ENCODE results near the gene SHROOM2.

Gene SHROOM2

GRCh38 chrX:9952300-9952699 is 166.1 kb downstream of the SHROOM2 start:
- DNase-seq = no peak

- no peak for DNase-seq
Observed at GRCh38 chrX:9953396-9953795, 167.2 kb downstream of the SHROOM2 start.

DNA sequence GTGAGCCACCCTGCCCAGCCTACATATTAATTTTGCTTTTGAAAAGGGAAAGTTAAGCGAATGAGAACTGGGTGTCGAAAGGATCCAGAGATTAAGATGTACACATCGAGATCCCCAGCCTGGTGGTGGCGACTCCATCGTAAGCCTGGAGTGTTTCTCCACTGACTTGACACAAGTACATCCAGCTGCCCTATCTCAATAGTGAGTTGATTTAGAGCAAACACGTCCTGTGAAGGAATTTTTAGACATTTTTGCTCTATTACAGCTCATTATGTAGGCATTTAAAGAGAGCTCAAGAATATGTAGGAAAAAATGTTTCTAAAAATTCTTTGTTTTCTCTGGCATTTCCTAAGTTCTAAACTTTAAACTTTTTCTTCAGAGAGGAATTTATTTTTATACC is 169.3 kb downstream of the SHROOM2 start:
- no peak for DNase-seq

GRCh38 chrX:9957743-9958142 is 171.5 kb downstream of the SHROOM2 start:
- no peak for DNase-seq

- DNase-seq = no peak
Observed at GRCh38 chrX:9958183-9958582, 172.0 kb downstream of the SHROOM2 start.

- DNase-seq = no peak
Observed at GRCh38 chrX:9961750-9962149, 175.5 kb downstream of the SHROOM2 start.

GRCh38 chrX:9966775-9967408 is 180.7 kb downstream of the SHROOM2 start, which contains the start of gene CLDN34:
TSS of gene CLDN34 (plus strand) at chrX:9967358. CDS start at chrX:9967358, 0 bp downstream.
- no peak for DNase-seq

GRCh38 chrX:9977635-9978034 is 191.4 kb downstream of the SHROOM2 start:
- DNase-seq = no peak

DNA sequence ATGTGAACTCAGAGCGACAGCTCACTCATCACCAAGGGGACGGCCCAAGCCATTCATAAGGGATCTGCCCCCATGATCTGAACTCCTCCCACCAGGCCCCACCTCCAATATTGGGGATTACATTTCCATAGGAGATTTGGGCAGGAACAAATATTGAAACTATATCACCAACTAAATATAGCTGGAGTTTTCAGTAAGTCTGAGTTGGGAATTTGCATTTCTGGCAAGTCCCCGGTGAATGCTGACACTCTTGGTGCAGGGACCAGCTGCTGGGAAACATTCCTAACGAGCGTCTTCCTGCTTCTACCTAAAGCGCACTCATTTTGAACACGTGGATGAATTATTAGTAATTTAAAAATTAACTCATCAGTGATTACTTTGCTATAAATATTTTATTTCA is 194.2 kb downstream of the SHROOM2 start:
- DNase-seq = no peak

GRCh38 chrX:9980927-9981326 is 194.7 kb downstream of the SHROOM2 start:
- DNase-seq = no peak

DNA sequence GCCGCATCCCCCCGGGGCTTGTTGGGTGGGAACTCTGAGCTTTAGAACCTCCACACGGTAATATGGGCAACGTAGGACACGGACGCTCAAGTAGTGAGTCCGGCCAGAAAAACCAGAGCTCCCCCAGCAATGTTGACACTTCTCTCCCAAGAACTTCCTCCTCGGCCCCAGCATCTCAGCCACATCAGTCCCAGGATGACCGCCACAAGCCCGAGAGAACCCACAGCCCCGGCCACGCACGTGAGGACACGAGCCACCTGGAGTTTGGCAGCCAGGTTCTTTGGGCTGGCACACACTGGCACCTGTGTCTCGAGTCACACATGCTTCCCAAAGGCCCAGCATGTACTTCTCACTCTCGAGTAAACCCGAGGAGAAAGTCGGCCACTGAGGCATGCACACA is 197.2 kb downstream of the SHROOM2 start:
- DNase-seq = no peak

- DNase-seq = no peak
Observed at GRCh38 chrX:9983846-9984245, 197.6 kb downstream of the SHROOM2 start.

DNA sequence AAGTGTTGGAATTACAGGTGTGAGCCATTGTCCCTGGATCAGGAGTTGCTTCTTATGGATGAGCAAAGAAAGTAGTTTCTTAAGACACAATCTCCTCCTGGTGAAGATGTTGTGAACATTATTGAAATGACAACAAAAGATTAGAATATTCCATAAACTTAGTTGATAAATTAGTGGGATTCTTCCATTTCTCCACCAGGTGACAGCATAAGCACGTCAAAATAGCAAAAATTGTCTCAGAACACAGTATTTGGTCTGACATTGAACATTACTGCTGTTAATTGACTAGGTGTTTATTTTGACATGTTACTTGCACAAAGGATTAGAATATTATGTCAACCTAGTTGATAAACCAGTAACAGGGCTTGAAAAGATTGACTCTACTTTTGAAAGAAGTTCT is 202.5 kb downstream of the SHROOM2 start:
- DNase-seq = no peak

DNA sequence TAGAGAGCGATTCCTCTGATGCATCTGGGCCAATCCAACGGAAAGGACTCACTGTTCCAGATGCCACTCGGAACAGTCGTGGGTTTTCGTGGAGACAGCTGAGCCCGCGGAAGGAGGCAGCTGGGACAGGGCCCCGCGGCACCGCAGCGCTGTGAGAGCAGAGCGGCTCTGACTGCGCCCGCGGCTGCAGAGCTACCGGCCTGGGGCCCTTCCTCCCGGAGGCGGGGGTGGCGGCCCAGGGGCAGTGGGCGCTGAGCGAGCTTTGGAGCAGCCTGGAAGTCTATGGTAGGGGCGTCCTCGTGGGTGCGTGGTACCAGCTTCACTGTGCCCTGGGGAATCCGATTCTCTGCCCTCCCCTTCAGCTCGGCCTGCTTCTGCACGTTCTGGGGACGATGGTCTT is 205.8 kb downstream of the SHROOM2 start:
- no peak for DNase-seq

- DNase-seq = no peak
Observed at GRCh38 chrX:9992724-9993123, 206.5 kb downstream of the SHROOM2 start.

GRCh38 chrX:9995855-9996339 is 209.7 kb downstream of the SHROOM2 start:
- DNase-seq = peak; percentile 64 to 74 (median 68)

GRCh38 chrX:9997041-9997440 is 210.8 kb downstream of the SHROOM2 start:
- no peak for DNase-seq

DNA sequence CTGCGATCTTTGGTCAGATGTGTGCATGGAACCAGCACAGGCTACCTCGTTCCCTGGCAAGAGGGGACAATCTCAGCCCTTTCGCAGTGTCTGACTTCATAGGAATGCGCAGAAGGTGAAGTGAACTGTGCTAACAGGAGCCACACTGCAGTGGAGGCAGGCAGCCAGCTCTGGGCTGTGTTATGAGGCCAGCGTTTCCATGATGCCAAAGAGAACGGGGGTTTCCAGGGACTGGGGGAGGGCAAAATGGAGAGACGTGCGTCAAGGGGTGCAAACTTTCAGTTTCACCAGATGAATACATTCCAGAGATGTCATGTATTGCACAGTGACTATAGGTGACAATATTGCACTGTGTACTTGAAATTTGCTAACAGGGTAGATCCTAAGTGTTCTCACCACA is 211.3 kb downstream of the SHROOM2 start:
- DNase-seq = no peak
